Activated T-helper 17 cell treated with anti-CD3 and anti-CD28 coated beads, Interleukin-2, amount 50 U/mL, for 72 hours (primary cell): ENCODE data around the gene ADGRE1. TPM values are rescaled to one million over a fixed set of nuclear protein-coding genes. Genes with fewer than 3 reads are reported as not detected.
A peak's percentile ranks its signal among the peaks of the same experiment; 100 is the strongest.

Experiments
- ATAC-seq: fragments of 150-1000 bp; cut with Tn5 transposase; replicated peaks from 2 replicates; pipeline ENCODE4 v1.10.0; 2021; ENCODE audit warnings: mild to moderate bottlenecking, moderate library complexity
- H3K27ac Mint-ChIP-seq: one replicate; pipeline ENCODE4 v1.8.0; 2022; ENCODE audit warnings: mixed read lengths
- H3K27me3 Mint-ChIP-seq: one replicate; pipeline ENCODE4 v1.8.0; 2022; ENCODE audit warnings: mixed read lengths
- H3K36me3 Mint-ChIP-seq: one replicate; pipeline ENCODE4 v1.8.0; 2022; ENCODE audit warnings: low read depth, mild to moderate bottlenecking, mixed read lengths
- H3K4me1 Mint-ChIP-seq: one replicate; pipeline ENCODE4 v1.8.0; 2022; ENCODE audit warnings: mixed read lengths
- H3K4me3 Mint-ChIP-seq: one replicate; pipeline ENCODE4 v1.8.0; 2022; ENCODE audit warnings: mild to moderate bottlenecking, mixed read lengths
- H3K9me3 Mint-ChIP-seq: one replicate; pipeline ENCODE4 v1.8.0; 2022; ENCODE audit warnings: mixed read lengths
- total RNA-seq, 2 donors: library from RNA; stranded (reverse); gene quantifications; one replicate each; pipeline ENCODE4 v1.2.3, GENCODE V29; 2022

Gene ADGRE1
- total RNA-seq, result 10 to 100 TPM in 1 of 2 donors, 1 to 10 TPM in 1; 6.9 to 10.6 TPM

DNA sequence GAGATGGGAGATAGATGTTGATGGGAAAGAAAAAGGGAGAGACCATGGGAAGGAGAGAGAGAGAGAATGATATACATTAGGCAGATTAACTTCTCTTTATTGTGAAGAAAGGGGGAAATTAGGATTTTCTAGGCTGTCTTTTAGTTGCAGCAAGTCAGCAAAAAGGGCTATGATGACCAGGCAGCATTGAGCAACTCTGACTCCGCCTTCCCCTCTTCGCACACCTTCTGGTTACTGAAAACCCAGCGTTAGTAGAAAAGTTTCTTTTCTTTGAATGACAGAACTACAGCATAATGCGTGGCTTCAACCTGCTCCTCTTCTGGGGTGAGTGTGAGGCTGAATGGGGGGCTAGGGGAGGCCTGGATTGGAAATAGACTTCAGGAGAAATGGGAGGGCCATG, at the start of gene ADGRE1:
Gene ADGRE1, plus strand, starts transcription at position 264 of the 400 bp plus-strand sequence. Its CDS starts 30 bp downstream, at position 294.
- Mint-ChIP-seq H3K36me3 (no peaks in the 10 kb centered on the region), H3K9me3 (peaks cover 6% of the 10 kb centered on the region), H3K4me1 (peaks cover 30% of the 10 kb centered on the region), H3K4me3 (peak within 1 kb of the TSS; percentile 35), H3K27me3 (no peaks in the 10 kb centered on the region), H3K27ac (peak within 1 kb of the TSS; percentile 61)
- ATAC-seq, result peak; percentile 58

- H3K9me3 Mint-ChIP-seq, result no peaks in the 10 kb centered on the region
- no peaks in the 10 kb centered on the region for H3K27me3 Mint-ChIP-seq
- no peak overlapping the region for H3K4me3 Mint-ChIP-seq
- no peak for ATAC-seq
- H3K4me1 Mint-ChIP-seq, result peaks cover 18% of the 10 kb centered on the region
- peaks cover 81% of the 10 kb centered on the region for H3K36me3 Mint-ChIP-seq
- H3K27ac Mint-ChIP-seq, result peak overlapping the region; percentile 87
Observed at GRCh38 chr19:6838062-6838655, 49.2 kb upstream of the ADGRE1 start.

DNA sequence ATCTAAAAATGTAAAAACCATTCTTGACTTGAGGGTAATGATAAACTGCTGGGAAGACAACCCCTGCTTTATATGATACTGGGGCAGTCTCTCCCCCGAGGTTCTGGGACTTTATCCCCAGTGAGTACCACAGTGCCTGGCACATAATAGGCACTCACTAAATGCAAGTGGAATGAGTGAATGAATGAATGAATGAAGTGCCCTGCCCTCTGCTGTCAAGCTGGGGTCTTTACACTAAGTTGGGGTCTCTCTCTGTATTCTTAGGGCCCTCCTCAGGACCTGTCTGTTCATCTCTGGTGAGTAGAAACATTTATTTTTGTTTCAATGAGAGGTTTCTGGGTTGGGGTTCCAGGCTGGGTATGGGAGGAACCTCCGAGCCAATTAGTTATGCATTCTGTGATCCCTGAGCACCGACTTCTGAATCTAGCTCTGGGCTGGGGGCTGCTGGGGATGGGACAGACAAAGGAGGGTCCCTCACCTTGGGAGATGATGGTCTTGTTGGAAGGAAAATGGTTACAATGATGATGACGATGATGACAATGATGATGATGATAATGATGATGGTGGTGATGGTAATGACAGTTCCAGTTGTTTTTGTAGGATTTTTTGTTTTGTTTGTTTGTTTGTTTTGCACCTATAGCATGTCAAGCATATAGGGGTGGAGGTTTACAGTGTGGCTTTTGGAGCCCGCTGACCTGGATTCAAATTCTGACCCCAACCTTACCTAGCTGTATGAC, 44.3 kb upstream of the ADGRE1 start:
- Mint-ChIP-seq H3K4me3 (no peak overlapping the region), H3K36me3 (peaks cover 70% of the 10 kb centered on the region), H3K9me3 (no peaks in the 10 kb centered on the region), H3K27me3 (no peaks in the 10 kb centered on the region), H3K27ac (no peak overlapping the region), H3K4me1 (peaks cover 4% of the 10 kb centered on the region)
- ATAC-seq, result no peak

- Mint-ChIP-seq H3K9me3 (no peaks in the 10 kb centered on the region), H3K27me3 (no peaks in the 10 kb centered on the region), H3K27ac (no peak overlapping the region), H3K36me3 (peaks cover 78% of the 10 kb centered on the region), H3K4me3 (no peak overlapping the region), H3K4me1 (no peaks in the 10 kb centered on the region)
- ATAC-seq, result no peak
Observed at GRCh38 chr19:6847828-6848200, 39.6 kb upstream of the ADGRE1 start.

DNA sequence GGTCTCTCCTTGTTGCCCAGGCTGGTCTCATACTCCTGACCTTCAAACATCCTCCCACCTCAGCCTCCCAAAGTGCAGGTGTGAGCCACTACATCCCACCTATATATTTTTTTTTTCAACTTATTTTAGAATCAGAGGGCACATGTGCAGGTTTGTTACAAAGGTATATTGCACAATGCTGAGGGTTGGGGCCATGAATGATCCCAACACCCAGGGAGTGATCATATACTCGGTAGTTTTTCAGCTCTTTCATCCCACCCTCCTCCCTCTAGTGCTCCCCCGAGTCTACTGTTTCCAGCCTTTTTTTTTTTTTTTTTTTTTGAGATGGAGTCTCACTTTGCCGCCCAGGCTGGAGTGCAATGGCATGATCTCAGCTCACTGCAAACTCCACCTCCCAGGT, 38.4 kb upstream of the ADGRE1 start:
- Mint-ChIP-seq H3K27ac (no peak overlapping the region), H3K36me3 (peaks cover 77% of the 10 kb centered on the region), H3K27me3 (no peaks in the 10 kb centered on the region), H3K9me3 (no peaks in the 10 kb centered on the region), H3K4me1 (no peaks in the 10 kb centered on the region), H3K4me3 (no peak overlapping the region)
- ATAC-seq, result no peak

DNA sequence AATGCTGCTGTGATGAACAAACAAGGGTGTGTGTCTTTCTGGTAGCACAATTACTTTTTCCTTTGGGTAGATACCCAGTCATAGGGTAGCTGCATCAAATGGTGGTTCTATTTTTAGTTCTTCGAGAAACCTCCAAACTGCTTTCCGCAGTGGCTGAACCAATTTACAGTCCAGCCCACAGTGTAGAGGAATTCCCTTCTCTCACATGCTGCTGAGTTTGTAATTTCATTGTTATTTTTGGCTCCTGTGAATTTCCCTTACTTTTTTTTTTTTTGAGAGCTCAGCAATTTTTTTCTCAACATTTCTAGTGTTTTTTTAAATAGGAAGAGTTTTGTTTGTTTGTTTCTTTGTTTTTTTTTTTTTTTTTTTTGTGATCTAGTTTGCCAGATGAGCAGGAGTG, 37.5 kb upstream of the ADGRE1 start:
- H3K9me3 Mint-ChIP-seq, result no peaks in the 10 kb centered on the region
- no peaks in the 10 kb centered on the region for H3K4me1 Mint-ChIP-seq
- no peaks in the 10 kb centered on the region for H3K27me3 Mint-ChIP-seq
- no peak overlapping the region for H3K4me3 Mint-ChIP-seq
- peak; percentile 23 for ATAC-seq
- no peak overlapping the region for H3K27ac Mint-ChIP-seq
- H3K36me3 Mint-ChIP-seq, result peaks cover 77% of the 10 kb centered on the region

DNA sequence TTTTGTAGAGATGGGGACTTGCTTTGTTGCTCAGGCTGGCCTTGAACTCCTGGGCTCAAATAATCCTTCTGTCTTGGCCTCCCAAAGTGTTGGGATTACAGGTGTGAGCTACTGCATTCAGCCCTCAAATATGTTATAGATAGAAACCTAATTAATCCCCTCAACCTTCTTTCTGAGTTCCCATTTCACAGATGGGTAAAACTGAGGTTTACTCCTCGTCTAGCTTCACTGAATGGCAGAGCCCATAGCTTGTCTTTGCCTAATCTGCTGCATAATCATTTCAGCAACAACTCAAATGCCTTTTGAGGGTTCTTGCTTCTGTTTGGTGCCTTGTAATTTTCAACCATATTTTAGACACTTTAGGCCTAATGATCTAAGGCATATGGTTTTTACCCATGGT, 36.0 kb upstream of the ADGRE1 start:
- no peak for ATAC-seq
- Mint-ChIP-seq H3K27ac (no peak overlapping the region), H3K9me3 (no peaks in the 10 kb centered on the region), H3K4me1 (peaks cover 6% of the 10 kb centered on the region), H3K4me3 (no peak overlapping the region), H3K27me3 (no peaks in the 10 kb centered on the region), H3K36me3 (peaks cover 91% of the 10 kb centered on the region)

DNA sequence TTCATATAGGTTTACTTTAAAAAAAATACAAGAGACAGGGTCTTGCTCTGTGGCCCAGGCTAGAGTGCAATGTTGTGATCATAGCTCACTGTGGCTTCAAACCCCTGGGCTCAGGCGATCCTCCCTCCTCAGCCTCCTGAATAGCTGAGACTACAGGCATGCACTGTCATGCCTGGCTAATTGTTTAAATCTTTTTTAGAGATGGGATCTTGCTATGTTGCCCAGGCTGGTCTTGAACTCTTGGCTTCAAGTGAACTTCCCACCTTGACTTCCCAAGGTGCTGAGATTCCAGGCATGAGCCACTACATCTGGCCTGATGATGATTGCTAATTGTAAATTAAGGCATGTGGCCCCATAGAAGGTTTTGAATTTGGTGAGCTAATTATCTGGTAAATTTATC, 35.4 kb upstream of the ADGRE1 start:
- H3K27ac Mint-ChIP-seq, result no peak overlapping the region
- no peaks in the 10 kb centered on the region for H3K9me3 Mint-ChIP-seq
- peaks cover 96% of the 10 kb centered on the region for H3K36me3 Mint-ChIP-seq
- H3K27me3 Mint-ChIP-seq, result no peaks in the 10 kb centered on the region
- peaks cover 6% of the 10 kb centered on the region for H3K4me1 Mint-ChIP-seq
- H3K4me3 Mint-ChIP-seq, result no peak overlapping the region
- ATAC-seq, result no peak

DNA sequence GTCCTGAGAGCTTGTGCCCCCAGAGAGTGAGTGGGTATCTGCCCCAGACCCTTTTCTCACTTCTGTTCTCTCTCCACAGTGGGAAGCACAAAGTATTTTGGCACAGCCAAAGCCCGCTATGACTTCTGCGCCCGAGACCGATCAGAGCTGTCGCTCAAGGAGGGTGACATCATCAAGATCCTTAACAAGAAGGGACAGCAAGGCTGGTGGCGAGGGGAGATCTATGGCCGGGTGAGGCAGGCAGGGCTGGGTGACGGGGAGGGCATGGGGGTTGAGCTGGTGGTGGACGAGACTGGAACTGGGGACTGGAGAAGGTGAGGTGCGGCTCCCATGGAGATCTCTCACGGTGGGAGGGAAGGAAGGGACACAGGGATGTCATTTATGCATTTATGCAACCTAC, 33.5 kb upstream of the ADGRE1 start:
- no peak for ATAC-seq
- no peaks in the 10 kb centered on the region for H3K9me3 Mint-ChIP-seq
- H3K27me3 Mint-ChIP-seq, result no peaks in the 10 kb centered on the region
- H3K36me3 Mint-ChIP-seq, result peaks cover 84% of the 10 kb centered on the region
- peaks cover 6% of the 10 kb centered on the region for H3K4me1 Mint-ChIP-seq
- H3K27ac Mint-ChIP-seq, result peak overlapping the region; percentile 66
- H3K4me3 Mint-ChIP-seq, result no peak overlapping the region

GRCh38 chr19:6854758-6855157, 32.6 kb upstream of the ADGRE1 start:
- no peak for ATAC-seq
- no peak overlapping the region for H3K4me3 Mint-ChIP-seq
- H3K4me1 Mint-ChIP-seq, result peaks cover 6% of the 10 kb centered on the region
- peaks cover 75% of the 10 kb centered on the region for H3K36me3 Mint-ChIP-seq
- no peaks in the 10 kb centered on the region for H3K9me3 Mint-ChIP-seq
- no peaks in the 10 kb centered on the region for H3K27me3 Mint-ChIP-seq
- H3K27ac Mint-ChIP-seq, result peak overlapping the region; percentile 66

DNA sequence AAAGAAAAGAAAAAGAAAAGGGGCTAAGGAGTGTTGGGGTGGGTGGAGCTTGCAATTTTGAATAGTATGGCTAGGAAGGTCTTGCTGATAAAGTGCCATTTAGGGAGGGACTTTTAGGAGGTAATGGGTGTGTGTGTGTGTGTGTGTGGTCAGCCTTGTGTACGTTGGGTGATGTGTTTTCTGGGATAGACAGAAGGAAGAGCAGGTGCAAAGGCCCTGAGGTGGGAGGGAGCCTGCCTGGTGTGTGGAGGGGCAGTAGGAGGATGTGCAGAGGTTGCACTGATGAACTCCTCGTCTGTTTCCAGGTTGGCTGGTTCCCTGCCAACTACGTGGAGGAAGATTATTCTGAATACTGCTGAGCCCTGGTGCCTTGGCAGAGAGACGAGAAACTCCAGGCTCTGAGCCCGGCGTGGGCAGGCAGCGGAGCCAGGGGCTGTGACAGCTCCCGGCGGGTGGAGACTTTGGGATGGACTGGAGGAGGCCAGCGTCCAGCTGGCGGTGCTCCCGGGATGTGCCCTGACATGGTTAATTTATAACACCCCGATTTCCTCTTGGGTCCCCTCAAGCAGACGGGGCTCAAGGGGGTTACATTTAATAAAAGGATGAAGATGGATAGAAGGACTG, 30.5 kb upstream of the ADGRE1 start:
- ATAC-seq, result no peak
- H3K27ac Mint-ChIP-seq, result peak overlapping the region; percentile 36
- no peaks in the 10 kb centered on the region for H3K27me3 Mint-ChIP-seq
- no peak overlapping the region for H3K4me3 Mint-ChIP-seq
- peaks cover 58% of the 10 kb centered on the region for H3K36me3 Mint-ChIP-seq
- H3K9me3 Mint-ChIP-seq, result no peaks in the 10 kb centered on the region
- peaks cover 6% of the 10 kb centered on the region for H3K4me1 Mint-ChIP-seq

DNA sequence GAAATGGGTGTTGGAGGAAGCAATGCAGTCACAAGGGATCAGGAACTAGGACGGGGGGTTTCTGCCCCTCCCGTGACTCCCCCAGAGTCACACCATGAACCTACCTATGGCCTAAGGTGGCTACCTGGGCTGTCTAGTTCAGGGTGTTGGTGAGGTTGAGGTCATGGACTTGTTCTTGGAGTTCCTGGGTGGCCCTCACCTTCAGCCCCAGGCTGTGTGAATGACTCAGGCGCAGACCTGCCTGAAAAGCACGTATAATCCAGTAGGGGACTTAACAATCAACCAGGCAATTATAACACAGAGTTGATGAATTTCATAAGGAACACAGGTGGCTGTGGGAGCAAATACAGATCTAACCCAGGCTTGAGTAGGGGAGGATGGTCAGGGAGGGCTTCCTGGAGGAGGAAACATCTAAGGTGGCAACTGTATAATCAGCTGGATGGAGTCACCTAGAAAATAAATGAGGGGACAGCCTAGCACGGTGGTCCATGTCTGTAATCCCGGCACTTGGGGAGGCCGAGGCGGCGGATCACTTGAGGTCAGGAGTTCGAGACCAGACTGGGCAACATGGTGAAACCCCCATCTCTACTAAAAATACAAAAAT, 25.6 kb upstream of the ADGRE1 start:
- ATAC-seq, result no peak
- peaks cover 7% of the 10 kb centered on the region for H3K4me1 Mint-ChIP-seq
- peaks cover 9% of the 10 kb centered on the region for H3K36me3 Mint-ChIP-seq
- H3K4me3 Mint-ChIP-seq, result peak overlapping the region; percentile 83
- no peaks in the 10 kb centered on the region for H3K27me3 Mint-ChIP-seq
- H3K9me3 Mint-ChIP-seq, result no peaks in the 10 kb centered on the region
- H3K27ac Mint-ChIP-seq, result peak overlapping the region; percentile 50

DNA sequence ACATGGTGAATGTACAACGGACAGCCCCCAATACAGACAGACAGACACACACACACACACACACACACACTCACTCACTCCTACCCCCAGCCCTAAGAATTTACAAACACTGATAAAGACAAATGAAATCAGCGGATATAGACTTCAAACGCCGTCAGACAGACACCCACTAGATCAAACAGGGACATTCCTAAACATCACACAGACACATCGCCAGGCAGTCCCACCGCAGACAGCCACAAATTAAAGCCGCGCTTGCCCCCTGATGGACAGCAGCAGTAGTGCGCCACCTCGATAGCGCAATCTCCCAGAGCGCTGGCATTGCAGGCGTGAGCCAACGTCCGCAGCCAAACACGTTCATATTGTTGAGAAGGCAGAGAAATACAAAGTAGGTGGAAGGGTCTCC, 24.7 kb upstream of the ADGRE1 start:
- H3K9me3 Mint-ChIP-seq, result no peaks in the 10 kb centered on the region
- no peaks in the 10 kb centered on the region for H3K27me3 Mint-ChIP-seq
- peaks cover 7% of the 10 kb centered on the region for H3K4me1 Mint-ChIP-seq
- H3K4me3 Mint-ChIP-seq, result peak overlapping the region; percentile 83
- peaks cover under 1% of the 10 kb centered on the region for H3K36me3 Mint-ChIP-seq
- H3K27ac Mint-ChIP-seq, result peak overlapping the region; percentile 87
- ATAC-seq, result peak; percentile 86

- Mint-ChIP-seq H3K27ac (no peak overlapping the region), H3K4me1 (peaks cover 7% of the 10 kb centered on the region), H3K36me3 (no peaks in the 10 kb centered on the region), H3K9me3 (no peaks in the 10 kb centered on the region), H3K4me3 (no peak overlapping the region), H3K27me3 (no peaks in the 10 kb centered on the region)
- ATAC-seq, result no peak
Observed at GRCh38 chr19:6864325-6864940, 22.9 kb upstream of the ADGRE1 start.
